AG04450 (cell line): ENCODE data around the gene OTOG. TPM values are rescaled to one million over a fixed set of nuclear protein-coding genes. Genes with fewer than 3 reads are reported as not detected.

Experiments used
- CTCF ChIA-PET: fragments of 300-600, 350-600 bp; formaldehyde crosslinking; extraction: SDS; loops from one replicate; lab custom pipeline; 2022; ENCODE audit warnings: antibody characterized with exemption, inconsistent platforms; lab: Charles Lee
- POLR2A ChIA-PET: fragments of 350-600 bp; formaldehyde crosslinking; extraction: SDS; loops from one replicate; lab custom pipeline; 2021; ENCODE audit warnings: antibody characterized with exemption, inconsistent platforms; lab: Yijun Ruan, JAX
- DNase-seq: peaks from one replicate; pipeline ENCODE4 v3.0.0-alpha.2; 2011; ENCODE audit warnings: low read depth, low spot score
- H3K27ac ChIP-seq: one replicate; pipeline ENCODE4 v1.5.1; 2012; ENCODE audit warnings: low read depth, low read length, control low read depth
- H3K27me3 ChIP-seq: one replicate; pipeline ENCODE4 v1.6.0; 2012; ENCODE audit warnings: low read length; ENCODE audit not compliant: control insufficient read depth, insufficient read depth
- H3K4me3 ChIP-seq: 2 replicates; pipeline ENCODE4 v1.5.1; 2011; ENCODE audit warnings: mild to moderate bottlenecking, low read depth, low read length, control low read depth
- H3K9me3 ChIP-seq: 2 replicates; pipeline ENCODE4 v1.5.1; 2012; ENCODE audit warnings: low read length; ENCODE audit not compliant: control insufficient read depth, insufficient read depth
- CTCF ChIP-seq: IDR thresholded peaks from 2 replicates; pipeline ENCODE4 v1.5.1; 2011; ENCODE audit warnings: low read depth, low read length, control low read depth, inconsistent platforms
- polyA plus RNA-seq: library from polyadenylated mRNA; depleted of rRNA; stranded (reverse); fragments of >200 nt; gene quantifications from 2 replicates; pipeline ENCODE4 v1.2.3, GENCODE V29; 2011

Gene OTOG
- polyA plus RNA-seq, 1 experiment = not detected

- H3K27ac ChIP-seq = no peak overlapping the region
- no peak overlapping the region for H3K4me3 ChIP-seq
- ChIA-PET POLR2A (no interaction called here), CTCF (interaction anchor here (1.1 to 1.5 kb wide), 2 partner anchors 375 to 377 kb away, joined by 3 to 5 read pairs; no protein-coding TSS in a partner anchor)
- DNase-seq = no peak
- no peaks in the 10 kb centered on the region for H3K9me3 ChIP-seq
- peaks cover 6% of the 10 kb centered on the region for H3K27me3 ChIP-seq
- no peak for TF ChIP-seq CTCF
Measured at GRCh38 chr11:17603056-17603825, 56.2 kb downstream of the OTOG start.

GRCh38 chr11:17604201-17604914 is 57.3 kb downstream of the OTOG start:
- no peak overlapping the region for H3K27ac ChIP-seq
- TF ChIP-seq CTCF = no peak
- DNase-seq = no peak
- ChIA-PET CTCF (no interaction called here), POLR2A (no interaction called here)
- no peaks in the 10 kb centered on the region for H3K9me3 ChIP-seq
- peaks cover 6% of the 10 kb centered on the region for H3K27me3 ChIP-seq
- H3K4me3 ChIP-seq = no peak overlapping the region

GRCh38 chr11:17604915-17605233 is 57.8 kb downstream of the OTOG start:
- CTCF ChIA-PET = no interaction called here
- no peak overlapping the region for H3K4me3 ChIP-seq
- H3K9me3 ChIP-seq = no peaks in the 10 kb centered on the region
- DNase-seq = no peak
- no peak for TF ChIP-seq CTCF
- POLR2A ChIA-PET = no interaction called here
- no peak overlapping the region for H3K27ac ChIP-seq
- H3K27me3 ChIP-seq = peaks cover 5% of the 10 kb centered on the region

GRCh38 chr11:17605651-17606122 is 58.6 kb downstream of the OTOG start:
- H3K27me3 ChIP-seq = peaks cover 5% of the 10 kb centered on the region
- no peaks in the 10 kb centered on the region for H3K9me3 ChIP-seq
- TF ChIP-seq CTCF = no peak
- CTCF ChIA-PET = no interaction called here
- POLR2A ChIA-PET = no interaction called here
- H3K27ac ChIP-seq = no peak overlapping the region
- H3K4me3 ChIP-seq = no peak overlapping the region
- no peak for DNase-seq
